GM12892 (cell line): ENCODE measurements around the gene RXFP4.

Source experiments
- POLR2A ChIP-seq: IDR thresholded peaks from 2 replicates; pipeline ENCODE4 v1.6.1; 2011; ENCODE audit warnings: low read depth, low read length, control low read depth
- POLR2AphosphoS5 ChIP-seq: IDR thresholded peaks from 2 replicates; pipeline ENCODE4 v1.6.1; 2011; ENCODE audit warnings: low read depth, low read length, control low read depth
- TAF1 ChIP-seq: IDR thresholded peaks from 2 replicates; pipeline ENCODE4 v1.6.1; 2011; ENCODE audit warnings: low read depth, mild to moderate bottlenecking, control low read depth, low read length, borderline replicate concordance

DNA sequence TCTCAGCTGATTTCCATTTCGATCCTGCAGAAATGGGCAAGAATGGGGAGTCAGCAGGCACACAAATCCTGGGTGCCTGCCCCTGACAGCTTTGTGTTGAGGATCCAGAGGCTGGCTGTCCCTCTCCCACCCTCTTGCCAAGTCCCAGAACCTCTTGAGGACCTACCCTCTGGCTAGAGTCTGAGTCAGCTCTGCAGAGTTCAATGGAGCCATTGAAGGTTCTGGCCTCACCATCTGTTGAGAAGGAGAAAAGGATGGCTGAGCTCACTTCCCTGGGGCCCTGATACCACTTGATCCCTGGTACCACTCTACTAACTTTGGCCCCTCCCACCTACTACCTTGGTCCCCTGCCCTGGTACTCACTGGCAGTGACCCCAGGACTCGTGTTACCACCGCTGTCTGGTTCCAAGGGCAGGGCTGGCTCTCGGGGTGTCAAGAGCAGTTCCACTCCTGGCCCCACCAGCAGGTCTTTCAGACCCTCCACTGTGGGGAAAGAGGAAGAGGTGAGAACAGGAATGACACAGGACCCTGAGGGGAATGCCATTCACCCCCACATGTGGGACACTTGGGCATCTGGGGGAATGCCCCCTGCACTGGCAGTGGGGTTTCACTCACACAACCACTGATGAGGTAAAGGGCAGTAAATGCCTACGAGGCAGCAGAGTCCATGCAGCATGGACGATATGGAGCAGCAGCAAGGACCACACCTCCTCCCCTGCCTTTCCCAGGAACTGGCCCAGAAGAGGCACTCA, 10.5 kb downstream of the RXFP4 start:
- TF ChIP-seq POLR2A (peak; percentile 13; the same call in 1 of the 2 replicates), POLR2AphosphoS5 (0 out of 2 replicates have a peak, but pooled peaks have one; percentile 39), TAF1 (no peak)
